Stomach smooth muscle (tissue), 2 donors: ENCODE data around the gene YBEY.
A peak's percentile ranks its signal among the peaks of the same experiment; 100 is the strongest.

Experiments
- H3K27ac ChIP-seq: one replicate; pipeline ENCODE4 v1.7.0; 2013; ENCODE audit warnings: mild to moderate bottlenecking, low read length, inconsistent platforms
- H3K27me3 ChIP-seq, 2 donors: one replicate each; pipeline ENCODE4 v1.7.0; 2013; ENCODE audit warnings: low read length in 2 of 2; ENCODE audit not compliant: insufficient read depth in 2 of 2, control insufficient read depth in 1 of 2
- H3K36me3 ChIP-seq, 2 donors: one replicate each; pipeline ENCODE4 v1.7.0; 2013; ENCODE audit warnings: low read length in 2 of 2; ENCODE audit not compliant: control insufficient read depth in 2 of 2, insufficient read depth in 2 of 2
- H3K4me1 ChIP-seq: one replicate; pipeline ENCODE4 v1.7.0; 2013; ENCODE audit warnings: low read length; ENCODE audit not compliant: control insufficient read depth, insufficient read depth
- H3K4me3 ChIP-seq, 2 donors: one replicate each; pipeline ENCODE4 v1.7.0; 2013; ENCODE audit warnings: low read length in 2 of 2
- H3K9ac ChIP-seq, 2 donors: one replicate each; pipeline ENCODE4 v1.7.0; 2013; ENCODE audit warnings: low read length in 2 of 2, mild to moderate bottlenecking in 1 of 2
- H3K9me3 ChIP-seq, 2 donors: one replicate each; pipeline ENCODE4 v1.7.0; 2013; ENCODE audit warnings: low read length in 2 of 2; ENCODE audit not compliant: control insufficient read depth in 2 of 2
- donor health status: healthy.
- donor health status: Pancreatic carcinoma.

Gene YBEY

GRCh38 chr21:46264690-46265144, 21.4 kb upstream of the YBEY start:
- H3K4me3 ChIP-seq, result no peak overlapping the region
- H3K27me3 ChIP-seq, result no peaks in the 10 kb centered on the region
- no peak overlapping the region for H3K9ac ChIP-seq
- H3K36me3 ChIP-seq, result peaks cover 52 to 65% of the 10 kb centered on the region in 2 donors
- no peaks in the 10 kb centered on the region for H3K9me3 ChIP-seq
- no peaks in the 10 kb centered on the region for H3K4me1 ChIP-seq
- H3K27ac ChIP-seq, result no peak overlapping the region

- no peak overlapping the region for H3K4me3 ChIP-seq
- H3K27ac ChIP-seq, result no peak overlapping the region
- no peaks in the 10 kb centered on the region for H3K4me1 ChIP-seq
- H3K9me3 ChIP-seq, result no peaks in the 10 kb centered on the region
- no peaks in the 10 kb centered on the region for H3K27me3 ChIP-seq
- peaks cover 56 to 65% of the 10 kb centered on the region in 2 donors for H3K36me3 ChIP-seq
- no peak overlapping the region for H3K9ac ChIP-seq
Observed at GRCh38 chr21:46265736-46266525, 20.2 kb upstream of the YBEY start.

- Histone ChIP-seq H3K9me3 (no peaks in the 10 kb centered on the region), H3K9ac (no peak overlapping the region), H3K4me1 (no peaks in the 10 kb centered on the region), H3K4me3 (no peak overlapping the region), H3K27ac (no peak overlapping the region), H3K36me3 (peaks cover 53 to 61% of the 10 kb centered on the region in 2 donors), H3K27me3 (no peaks in the 10 kb centered on the region)
Observed at GRCh38 chr21:46266946-46267345, 19.2 kb upstream of the YBEY start.

GRCh38 chr21:46268371-46268770, 17.8 kb upstream of the YBEY start:
- Histone ChIP-seq H3K4me3 (no peak overlapping the region), H3K9ac (no peak overlapping the region)

GRCh38 chr21:46269466-46269865, 16.7 kb upstream of the YBEY start:
- Histone ChIP-seq H3K4me3 (no peak overlapping the region), H3K4me1 (no peaks in the 10 kb centered on the region), H3K27me3 (no peaks in the 10 kb centered on the region), H3K9ac (no peak overlapping the region), H3K9me3 (no peaks in the 10 kb centered on the region), H3K27ac (no peak overlapping the region), H3K36me3 (peaks cover 71 to 72% of the 10 kb centered on the region in 2 donors)

More at GRCh38 chr21:46268371-46268770, 17.8 kb upstream of the YBEY start:
- no peaks in the 10 kb centered on the region for H3K4me1 ChIP-seq
- H3K9me3 ChIP-seq, result no peaks in the 10 kb centered on the region
- no peaks in the 10 kb centered on the region for H3K27me3 ChIP-seq
- H3K27ac ChIP-seq, result no peak overlapping the region
- H3K36me3 ChIP-seq, result peaks cover 64 to 70% of the 10 kb centered on the region in 2 donors

GRCh38 chr21:46273341-46273740, 12.8 kb upstream of the YBEY start:
- H3K36me3 ChIP-seq, result peaks cover 58 to 63% of the 10 kb centered on the region in 2 donors
- H3K9me3 ChIP-seq, result no peaks in the 10 kb centered on the region
- H3K27ac ChIP-seq, result no peak overlapping the region
- no peak overlapping the region for H3K4me3 ChIP-seq
- no peak overlapping the region for H3K9ac ChIP-seq
- H3K4me1 ChIP-seq, result no peaks in the 10 kb centered on the region
- H3K27me3 ChIP-seq, result no peaks in the 10 kb centered on the region

- H3K4me3 ChIP-seq, result no peak overlapping the region
- no peak overlapping the region for H3K27ac ChIP-seq
- peaks cover 60 to 62% of the 10 kb centered on the region in 2 donors for H3K36me3 ChIP-seq
- H3K4me1 ChIP-seq, result no peaks in the 10 kb centered on the region
- no peak overlapping the region for H3K9ac ChIP-seq
- H3K27me3 ChIP-seq, result no peaks in the 10 kb centered on the region
- no peaks in the 10 kb centered on the region for H3K9me3 ChIP-seq
Observed at GRCh38 chr21:46274797-46275390, 11.2 kb upstream of the YBEY start.

GRCh38 chr21:46284077-46284644, 2.0 kb upstream of the YBEY start:
- Histone ChIP-seq H3K36me3 (peaks cover 14 to 21% of the 10 kb centered on the region in 2 donors), H3K4me1 (peaks cover 38% of the 10 kb centered on the region), H3K27me3 (no peaks in the 10 kb centered on the region), H3K4me3 (peak overlapping the region in 1 of 2 donors; percentile 31), H3K9me3 (no peaks in the 10 kb centered on the region), H3K9ac (peak overlapping the region in 1 of 2 donors; percentile 55), H3K27ac (no peak overlapping the region)

GRCh38 chr21:46284733-46285132, 1.4 kb upstream of the YBEY start:
- Histone ChIP-seq H3K4me1 (peaks cover 38% of the 10 kb centered on the region), H3K27me3 (no peaks in the 10 kb centered on the region), H3K36me3 (peaks cover 9 to 15% of the 10 kb centered on the region in 2 donors), H3K27ac (no peak overlapping the region), H3K9me3 (no peaks in the 10 kb centered on the region), H3K9ac (peak overlapping the region; percentile 3 to 66), H3K4me3 (peak overlapping the region in 1 of 2 donors; percentile 81)

- Histone ChIP-seq H3K27ac (peak within 1 kb of the TSS; percentile 84), H3K9me3 (no peaks in the 10 kb centered on the region), H3K4me3 (peak within 1 kb of the TSS; percentile 81 to 84), H3K4me1 (peaks cover 38% of the 10 kb centered on the region), H3K36me3 (peaks cover 7 to 10% of the 10 kb centered on the region in 2 donors), H3K27me3 (no peaks in the 10 kb centered on the region), H3K9ac (peak within 1 kb of the TSS; percentile 66 to 84)
Observed at GRCh38 chr21:46285206-46285661, 908 bp upstream of the YBEY start, which contains the start of gene MCM3AP. Gene MCM3AP (minus strand): TSS chr21:46285611. CDS start chr21:46285286, 325 bp downstream.
